ENCODE results near the gene MPPE1. TPM values are rescaled to one million over a fixed set of nuclear protein-coding genes. Genes with fewer than 3 reads are reported as not detected.

Gene MPPE1
- total RNA-seq, 2 experiments from 2014 or later, result 60.4 to 61.1 TPM

- DNase-seq (no peak), ATAC-seq (ENCODE audit: low read depth) (no peak)
- Mint-ChIP-seq H3K9me3 (no peaks in the 10 kb centered on the region), H3K4me3 (no peak overlapping the region), H3K36me3 (peaks cover 5% of the 10 kb centered on the region), H3K27me3 (no peaks in the 10 kb centered on the region), H3K4me1 (no peaks in the 10 kb centered on the region), H3K27ac (no peak overlapping the region)
- POLR2A ChIA-PET, result no interaction called here
Measured at GRCh38 chr18:11885278-11885947, 22.7 kb downstream of the MPPE1 start.

DNA sequence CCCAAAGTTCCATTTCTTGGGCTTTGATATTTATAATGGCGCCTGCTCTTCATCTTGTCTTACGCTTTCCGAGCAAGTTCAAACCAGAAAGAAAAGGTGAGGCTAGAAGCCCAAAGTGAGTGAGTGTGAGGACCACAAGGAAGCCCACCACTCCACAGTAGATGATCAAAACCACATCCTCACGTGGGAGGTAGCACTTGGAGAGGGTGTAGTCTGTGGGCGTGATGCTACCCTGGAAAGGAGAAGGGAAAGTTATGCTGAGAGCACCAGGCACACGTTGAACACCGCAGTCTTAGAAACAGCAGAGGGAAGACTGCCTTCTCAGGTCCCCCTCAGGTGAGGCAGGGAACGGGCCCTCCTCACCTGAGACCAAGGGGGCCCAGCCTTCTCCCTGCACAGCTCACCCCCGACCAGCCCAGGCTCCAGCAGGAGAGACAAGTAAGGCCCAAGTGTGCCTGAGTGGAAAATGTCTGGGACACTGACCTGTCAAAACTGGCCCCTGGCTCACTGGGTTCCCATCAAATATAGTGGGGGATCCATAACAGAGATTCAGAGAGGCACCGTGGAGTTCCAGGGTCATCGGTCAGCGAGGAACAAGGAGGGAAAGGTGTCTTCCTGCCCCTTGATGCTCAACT, 23.6 kb downstream of the MPPE1 start:
- peaks cover 4% of the 10 kb centered on the region for H3K36me3 Mint-ChIP-seq
- ATAC-seq (ENCODE audit: low read depth) (no peak), DNase-seq (no peak)
- H3K4me1 Mint-ChIP-seq, result no peaks in the 10 kb centered on the region
- H3K9me3 Mint-ChIP-seq, result no peaks in the 10 kb centered on the region
- no peaks in the 10 kb centered on the region for H3K27me3 Mint-ChIP-seq
- no peak overlapping the region for H3K4me3 Mint-ChIP-seq
- POLR2A ChIA-PET, result no interaction called here
- no peak overlapping the region for H3K27ac Mint-ChIP-seq

DNA sequence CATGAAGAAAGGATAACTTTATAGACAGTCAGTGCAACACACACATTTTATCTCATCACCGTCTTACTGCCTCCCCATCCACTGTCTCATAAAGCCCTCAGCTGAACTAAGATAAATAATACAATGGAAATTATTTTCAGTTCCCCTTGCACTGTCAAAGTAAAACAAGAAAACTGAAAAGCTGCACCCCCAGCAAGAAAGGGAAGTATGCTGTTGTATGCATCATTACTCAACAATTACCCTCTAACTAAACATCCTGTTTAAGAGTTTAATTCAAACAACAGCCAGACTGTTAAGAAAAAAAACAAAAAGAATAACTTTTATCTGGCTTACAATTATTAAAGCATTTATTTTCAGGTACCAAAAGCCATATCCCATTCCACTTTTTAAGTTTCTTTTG, 25.0 kb downstream of the MPPE1 start:
- no peak overlapping the region for H3K4me3 Mint-ChIP-seq
- peaks cover 4% of the 10 kb centered on the region for H3K36me3 Mint-ChIP-seq
- H3K4me1 Mint-ChIP-seq, result no peaks in the 10 kb centered on the region
- no peak overlapping the region for H3K27ac Mint-ChIP-seq
- no peak for ATAC-seq (ENCODE audit: low read depth)
- no peaks in the 10 kb centered on the region for H3K27me3 Mint-ChIP-seq
- H3K9me3 Mint-ChIP-seq, result no peaks in the 10 kb centered on the region
- no peak for DNase-seq
- POLR2A ChIA-PET, result no interaction called here

GRCh38 chr18:11882636-11883035, 25.5 kb downstream of the MPPE1 start:
- H3K9me3 Mint-ChIP-seq, result no peaks in the 10 kb centered on the region
- no peaks in the 10 kb centered on the region for H3K4me1 Mint-ChIP-seq
- peaks cover 4% of the 10 kb centered on the region for H3K36me3 Mint-ChIP-seq
- H3K27ac Mint-ChIP-seq, result no peak overlapping the region
- DNase-seq, result no peak
- POLR2A ChIA-PET, result no interaction called here
- H3K4me3 Mint-ChIP-seq, result no peak overlapping the region
- no peak for ATAC-seq (ENCODE audit: low read depth)
- no peaks in the 10 kb centered on the region for H3K27me3 Mint-ChIP-seq

DNA sequence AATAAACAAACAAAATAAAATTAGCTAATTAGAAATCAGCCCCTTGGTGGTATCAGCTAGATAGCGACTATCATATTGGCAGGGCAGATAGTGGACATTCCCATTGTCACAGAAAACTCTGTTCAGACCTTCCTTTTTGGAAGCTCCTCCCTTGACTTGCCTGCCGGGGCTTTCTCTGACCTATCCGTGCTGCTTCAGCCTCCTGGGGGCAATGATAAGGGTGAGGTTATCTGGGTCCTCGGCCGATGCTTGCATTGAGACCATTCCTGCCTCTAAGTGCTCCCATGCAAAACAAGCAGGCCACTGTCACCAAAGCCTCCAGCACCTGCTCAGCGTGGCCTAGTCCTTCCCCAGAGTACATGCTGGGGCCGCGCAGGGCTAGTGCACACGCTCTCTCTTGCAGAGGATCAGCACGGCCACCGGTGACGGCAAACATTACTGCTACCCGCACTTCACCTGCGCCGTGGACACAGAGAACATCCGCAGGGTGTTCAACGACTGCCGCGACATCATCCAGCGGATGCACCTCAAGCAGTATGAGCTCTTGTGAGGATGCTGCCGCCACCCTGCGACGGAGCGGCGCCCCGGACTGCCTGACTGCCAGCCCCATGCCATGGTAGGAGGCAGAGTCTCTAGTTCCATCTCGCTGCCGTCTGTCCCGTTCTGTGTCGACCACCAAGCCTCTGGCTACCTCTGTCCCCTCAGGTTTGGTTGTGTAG, 27.4 kb downstream of the MPPE1 start:
- no peak for ATAC-seq (ENCODE audit: low read depth)
- no peak for DNase-seq
- Mint-ChIP-seq H3K36me3 (peaks cover 5% of the 10 kb centered on the region), H3K4me1 (no peaks in the 10 kb centered on the region), H3K9me3 (no peaks in the 10 kb centered on the region), H3K27me3 (no peaks in the 10 kb centered on the region), H3K4me3 (no peak overlapping the region), H3K27ac (no peak overlapping the region)
- POLR2A ChIA-PET, result interaction anchor here (0.6 kb wide), 1 partner anchor 39 kb away, joined by 3 read pairs; no protein-coding TSS in a partner anchor

- ATAC-seq (ENCODE audit: low read depth), result no peak
- H3K27me3 Mint-ChIP-seq, result no peaks in the 10 kb centered on the region
- H3K27ac Mint-ChIP-seq, result no peak overlapping the region
- no peaks in the 10 kb centered on the region for H3K4me1 Mint-ChIP-seq
- DNase-seq, result no peak
- H3K36me3 Mint-ChIP-seq, result peaks cover 3% of the 10 kb centered on the region
- POLR2A ChIA-PET, result no interaction called here
- no peaks in the 10 kb centered on the region for H3K9me3 Mint-ChIP-seq
- H3K4me3 Mint-ChIP-seq, result no peak overlapping the region
Measured at GRCh38 chr18:11877497-11878135, 30.5 kb downstream of the MPPE1 start.

GRCh38 chr18:11874676-11875075, 33.4 kb downstream of the MPPE1 start:
- DNase-seq, result no peak
- Mint-ChIP-seq H3K4me1 (no peaks in the 10 kb centered on the region), H3K36me3 (peaks cover 3% of the 10 kb centered on the region), H3K4me3 (no peak overlapping the region), H3K27me3 (no peaks in the 10 kb centered on the region), H3K27ac (no peak overlapping the region), H3K9me3 (no peaks in the 10 kb centered on the region)
- POLR2A ChIA-PET, result no interaction called here
- ATAC-seq (ENCODE audit: low read depth), result no peak

- H3K27me3 Mint-ChIP-seq, result no peaks in the 10 kb centered on the region
- DNase-seq (no peak), ATAC-seq (ENCODE audit: low read depth) (no peak)
- no peak overlapping the region for H3K27ac Mint-ChIP-seq
- no peaks in the 10 kb centered on the region for H3K4me1 Mint-ChIP-seq
- POLR2A ChIA-PET, result no interaction called here
- H3K36me3 Mint-ChIP-seq, result peaks cover 3% of the 10 kb centered on the region
- H3K9me3 Mint-ChIP-seq, result no peaks in the 10 kb centered on the region
- H3K4me3 Mint-ChIP-seq, result no peak overlapping the region
Measured at GRCh38 chr18:11873670-11874340, 34.3 kb downstream of the MPPE1 start.

GRCh38 chr18:11872479-11873136, 35.5 kb downstream of the MPPE1 start:
- H3K27ac Mint-ChIP-seq, result no peak overlapping the region
- DNase-seq (no peak), ATAC-seq (ENCODE audit: low read depth) (no peak)
- H3K4me1 Mint-ChIP-seq, result no peaks in the 10 kb centered on the region
- no peak overlapping the region for H3K4me3 Mint-ChIP-seq
- H3K27me3 Mint-ChIP-seq, result no peaks in the 10 kb centered on the region
- peaks cover 3% of the 10 kb centered on the region for H3K36me3 Mint-ChIP-seq
- no peaks in the 10 kb centered on the region for H3K9me3 Mint-ChIP-seq
- POLR2A ChIA-PET, result no interaction called here

DNA sequence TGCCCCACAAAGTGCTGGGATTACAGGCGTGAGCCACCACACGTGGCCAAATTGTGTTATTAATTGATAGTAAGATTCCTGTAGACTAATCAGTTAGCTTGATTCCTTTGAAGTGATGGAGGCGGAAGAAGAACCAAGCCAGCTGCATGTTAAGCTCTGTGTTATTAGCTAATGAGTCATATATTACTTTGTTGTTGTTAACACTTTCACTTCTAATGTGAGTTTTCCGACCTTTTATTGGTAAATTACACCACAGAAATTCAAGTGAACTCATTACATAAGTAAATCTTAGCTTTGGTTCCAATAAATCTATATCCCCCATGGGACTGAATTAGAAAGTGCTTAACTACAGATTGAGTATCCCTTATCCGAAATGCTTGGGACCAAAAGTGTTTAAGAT, 36.6 kb downstream of the MPPE1 start:
- H3K27ac Mint-ChIP-seq, result no peak overlapping the region
- POLR2A ChIA-PET, result no interaction called here
- DNase-seq (no peak), ATAC-seq (ENCODE audit: low read depth) (no peak)
- no peaks in the 10 kb centered on the region for H3K36me3 Mint-ChIP-seq
- no peaks in the 10 kb centered on the region for H3K9me3 Mint-ChIP-seq
- no peaks in the 10 kb centered on the region for H3K27me3 Mint-ChIP-seq
- no peaks in the 10 kb centered on the region for H3K4me1 Mint-ChIP-seq
- no peak overlapping the region for H3K4me3 Mint-ChIP-seq

DNA sequence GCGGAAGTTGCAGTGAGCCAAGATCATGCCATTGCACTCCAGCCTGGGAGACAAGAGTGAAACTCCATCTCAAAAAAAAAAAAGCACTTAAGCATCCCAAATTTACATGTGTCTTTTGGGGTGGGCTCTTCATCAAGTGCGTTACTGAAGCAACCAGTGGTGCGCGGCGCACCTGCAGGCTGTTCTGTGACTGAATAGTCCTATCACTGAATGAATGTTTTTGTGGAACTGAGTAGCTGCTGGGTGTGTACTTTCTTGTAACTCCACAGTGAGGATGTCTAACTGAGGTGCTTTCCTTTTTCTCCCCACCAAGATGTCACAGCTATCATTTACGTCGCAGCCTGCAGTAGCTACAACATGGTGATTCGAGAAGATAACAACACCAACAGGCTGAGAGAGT, 39.9 kb downstream of the MPPE1 start:
- no peak overlapping the region for H3K27ac Mint-ChIP-seq
- no peak overlapping the region for H3K4me3 Mint-ChIP-seq
- no peak for DNase-seq
- ATAC-seq (ENCODE audit: low read depth), result no peak
- H3K36me3 Mint-ChIP-seq, result no peaks in the 10 kb centered on the region
- H3K4me1 Mint-ChIP-seq, result no peaks in the 10 kb centered on the region
- no peaks in the 10 kb centered on the region for H3K9me3 Mint-ChIP-seq
- no peaks in the 10 kb centered on the region for H3K27me3 Mint-ChIP-seq
- POLR2A ChIA-PET, result no interaction called here

DNA sequence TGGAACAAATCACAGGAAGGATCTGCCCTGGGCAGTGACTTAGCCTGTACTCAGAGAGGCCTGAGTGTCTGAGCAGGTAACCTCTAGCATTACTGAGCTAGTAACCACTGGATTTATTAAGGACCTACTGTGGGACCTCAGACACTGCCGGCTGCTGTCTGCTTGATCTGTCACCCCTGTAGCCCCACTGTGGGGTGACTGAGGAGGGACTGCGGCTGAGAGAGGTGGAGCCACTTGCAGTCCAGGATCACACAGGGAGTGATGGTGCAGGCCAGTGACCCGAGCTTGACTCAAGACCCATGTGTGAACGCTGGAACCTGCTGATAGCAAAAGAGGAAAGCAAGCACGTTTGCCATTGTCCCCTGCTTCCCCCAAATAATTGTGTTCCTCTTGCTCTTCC, 41.4 kb downstream of the MPPE1 start:
- no peaks in the 10 kb centered on the region for H3K36me3 Mint-ChIP-seq
- H3K27ac Mint-ChIP-seq, result no peak overlapping the region
- POLR2A ChIA-PET, result no interaction called here
- ATAC-seq (ENCODE audit: low read depth) (no peak), DNase-seq (no peak)
- H3K9me3 Mint-ChIP-seq, result no peaks in the 10 kb centered on the region
- H3K27me3 Mint-ChIP-seq, result no peaks in the 10 kb centered on the region
- no peak overlapping the region for H3K4me3 Mint-ChIP-seq
- no peaks in the 10 kb centered on the region for H3K4me1 Mint-ChIP-seq

GRCh38 chr18:11866329-11866728, 41.8 kb downstream of the MPPE1 start:
- H3K9me3 Mint-ChIP-seq, result no peaks in the 10 kb centered on the region
- no peak overlapping the region for H3K4me3 Mint-ChIP-seq
- no peak overlapping the region for H3K27ac Mint-ChIP-seq
- no peaks in the 10 kb centered on the region for H3K4me1 Mint-ChIP-seq
- no peaks in the 10 kb centered on the region for H3K36me3 Mint-ChIP-seq
- H3K27me3 Mint-ChIP-seq, result no peaks in the 10 kb centered on the region
- POLR2A ChIA-PET, result no interaction called here
- ATAC-seq (ENCODE audit: low read depth) (no peak), DNase-seq (no peak)
